ENCODE results near the gene SH3BP2.

GRCh38 chr4:2834001-2834921 lies 41.4 kb downstream of the SH3BP2 start:
- TF ChIP-seq CTCF (IDR thresholded peaks at IDR 0.05; ENCODE audit: low read depth, low read length, poor library complexity, severe bottlenecking) = no peak
- TF ChIP-seq EZH2phosphoT487 (IDR thresholded peaks at IDR 0.05; ENCODE audit: borderline replicate concordance, low read length) = no peak

Measured in DOHH2 (cell line).